HEK293 (cell line): ENCODE data around the gene UFD1.

Source experiments
- SP3 ChIP-seq: fragments of 450-650 bp; formaldehyde crosslinking; IDR thresholded peaks from 2 replicates; pipeline ENCODE4 v1.5.1; 2016; ENCODE audit warnings: missing biosample characterization, missing genetic modification characterization
- ZNF202 ChIP-seq: fragments of 450-650 bp; formaldehyde crosslinking; IDR thresholded peaks from 2 replicates; pipeline ENCODE4 v1.5.1; 2016; ENCODE audit warnings: missing biosample characterization, missing genetic modification characterization, borderline replicate concordance
- ZNF274 ChIP-seq, 2 experiments: fragments of 200-500 bp in 1 of 2; fragments of 450-650 bp in 1 of 2; sonication (Bioruptor generic) in 1 of 2; formaldehyde crosslinking in 1 of 2; IDR thresholded peaks; 2 replicates each; pipeline versions ENCODE4 v1.5.1 to v1.6.1; 2014 to 2016; ENCODE audit warnings: borderline replicate concordance in 1 of 2, inconsistent platforms in 1 of 2, low read length in 1 of 2, missing biosample characterization in 1 of 2, missing genetic modification characterization in 1 of 2
- ZNF660 ChIP-seq: fragments of 450-650 bp; IDR thresholded peaks from 2 replicates; pipeline ENCODE4 v1.5.1; 2018; ENCODE audit warnings: missing biosample characterization, mild to moderate bottlenecking, missing genetic modification characterization
- TF ChIP-seq, protein P1 (sequence below): fragments of 450-650 bp; formaldehyde crosslinking; IDR thresholded peaks from 2 replicates; pipeline ENCODE4 v1.5.1; 2016; ENCODE audit warnings: missing biosample characterization, missing genetic modification characterization
- TF ChIP-seq, protein P2 (sequence below): fragments of 450-650 bp; formaldehyde crosslinking; IDR thresholded peaks from 2 replicates; pipeline ENCODE4 v1.5.1; 2016; ENCODE audit warnings: missing biosample characterization, missing genetic modification characterization
- TF ChIP-seq, protein P3 (sequence below): fragments of 450-650 bp; formaldehyde crosslinking; IDR thresholded peaks from 2 replicates; pipeline ENCODE4; 2016; ENCODE audit warnings: missing biosample characterization, missing genetic modification characterization
- TF ChIP-seq, protein P4 (sequence below): fragments of 450-650 bp; formaldehyde crosslinking; IDR thresholded peaks from 2 replicates; pipeline ENCODE4 v1.5.1; 2017; ENCODE audit warnings: missing biosample characterization, missing genetic modification characterization

DNA sequence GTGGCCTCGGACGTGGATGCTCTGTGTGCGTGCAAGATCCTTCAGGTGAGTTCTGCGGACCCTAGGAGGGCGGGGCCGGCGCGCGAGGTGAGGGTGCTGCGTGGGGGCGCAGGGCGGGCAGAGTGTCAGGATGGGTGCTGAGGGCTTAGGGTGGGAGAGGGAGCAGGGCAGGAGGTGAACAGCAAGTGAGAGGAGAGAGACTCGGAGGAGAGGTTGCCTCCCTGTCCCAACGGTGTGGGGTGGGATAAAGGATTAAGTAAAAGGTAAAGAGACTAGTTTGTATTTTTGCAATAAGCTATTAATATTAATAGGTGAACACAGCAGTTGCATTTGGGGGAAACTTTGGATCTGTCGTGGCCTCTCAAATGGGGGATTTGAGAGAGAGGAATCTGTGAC, 1.2 kb upstream of the UFD1 start:
- TF ChIP-seq, protein P1, sequence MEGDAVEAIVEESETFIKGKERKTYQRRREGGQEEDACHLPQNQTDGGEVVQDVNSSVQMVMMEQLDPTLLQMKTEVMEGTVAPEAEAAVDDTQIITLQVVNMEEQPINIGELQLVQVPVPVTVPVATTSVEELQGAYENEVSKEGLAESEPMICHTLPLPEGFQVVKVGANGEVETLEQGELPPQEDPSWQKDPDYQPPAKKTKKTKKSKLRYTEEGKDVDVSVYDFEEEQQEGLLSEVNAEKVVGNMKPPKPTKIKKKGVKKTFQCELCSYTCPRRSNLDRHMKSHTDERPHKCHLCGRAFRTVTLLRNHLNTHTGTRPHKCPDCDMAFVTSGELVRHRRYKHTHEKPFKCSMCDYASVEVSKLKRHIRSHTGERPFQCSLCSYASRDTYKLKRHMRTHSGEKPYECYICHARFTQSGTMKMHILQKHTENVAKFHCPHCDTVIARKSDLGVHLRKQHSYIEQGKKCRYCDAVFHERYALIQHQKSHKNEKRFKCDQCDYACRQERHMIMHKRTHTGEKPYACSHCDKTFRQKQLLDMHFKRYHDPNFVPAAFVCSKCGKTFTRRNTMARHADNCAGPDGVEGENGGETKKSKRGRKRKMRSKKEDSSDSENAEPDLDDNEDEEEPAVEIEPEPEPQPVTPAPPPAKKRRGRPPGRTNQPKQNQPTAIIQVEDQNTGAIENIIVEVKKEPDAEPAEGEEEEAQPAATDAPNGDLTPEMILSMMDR (tag by site-specific recombination), result no peak
- TF ChIP-seq ZNF660 (tag by site-specific recombination), result no peak
- TF ChIP-seq, protein P2, sequence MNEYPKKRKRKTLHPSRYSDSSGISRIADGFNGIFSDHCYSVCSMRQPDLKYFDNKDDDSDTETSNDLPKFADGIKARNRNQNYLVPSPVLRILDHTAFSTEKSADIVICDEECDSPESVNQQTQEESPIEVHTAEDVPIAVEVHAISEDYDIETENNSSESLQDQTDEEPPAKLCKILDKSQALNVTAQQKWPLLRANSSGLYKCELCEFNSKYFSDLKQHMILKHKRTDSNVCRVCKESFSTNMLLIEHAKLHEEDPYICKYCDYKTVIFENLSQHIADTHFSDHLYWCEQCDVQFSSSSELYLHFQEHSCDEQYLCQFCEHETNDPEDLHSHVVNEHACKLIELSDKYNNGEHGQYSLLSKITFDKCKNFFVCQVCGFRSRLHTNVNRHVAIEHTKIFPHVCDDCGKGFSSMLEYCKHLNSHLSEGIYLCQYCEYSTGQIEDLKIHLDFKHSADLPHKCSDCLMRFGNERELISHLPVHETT (tag by site-specific recombination), result no peak
- no peak for TF ChIP-seq SP3 (tag by site-specific recombination)
- TF ChIP-seq ZNF274 (IDR thresholded peaks at IDR 0.05; ENCODE audit: low read length), result no peak
- TF ChIP-seq ZNF274 (tag by site-specific recombination; IDR thresholded peaks at IDR 0.05; ENCODE audit: borderline replicate concordance), result no peak
- TF ChIP-seq, protein P3, sequence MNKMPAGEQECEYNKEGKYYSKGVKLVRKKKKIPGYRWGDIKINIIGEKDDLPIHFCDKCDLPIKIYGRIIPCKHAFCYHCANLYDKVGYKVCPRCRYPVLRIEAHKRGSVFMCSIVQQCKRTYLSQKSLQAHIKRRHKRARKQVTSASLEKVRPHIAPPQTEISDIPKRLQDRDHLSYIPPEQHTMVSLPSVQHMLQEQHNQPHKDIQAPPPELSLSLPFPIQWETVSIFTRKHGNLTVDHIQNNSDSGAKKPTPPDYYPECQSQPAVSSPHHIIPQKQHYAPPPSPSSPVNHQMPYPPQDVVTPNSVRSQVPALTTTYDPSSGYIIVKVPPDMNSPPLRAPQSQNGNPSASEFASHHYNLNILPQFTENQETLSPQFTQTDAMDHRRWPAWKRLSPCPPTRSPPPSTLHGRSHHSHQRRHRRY, result no peak; the same call in 1 of the 2 replicates
- TF ChIP-seq ZNF202 (tag by site-specific recombination), result no peak
- TF ChIP-seq, protein P4, sequence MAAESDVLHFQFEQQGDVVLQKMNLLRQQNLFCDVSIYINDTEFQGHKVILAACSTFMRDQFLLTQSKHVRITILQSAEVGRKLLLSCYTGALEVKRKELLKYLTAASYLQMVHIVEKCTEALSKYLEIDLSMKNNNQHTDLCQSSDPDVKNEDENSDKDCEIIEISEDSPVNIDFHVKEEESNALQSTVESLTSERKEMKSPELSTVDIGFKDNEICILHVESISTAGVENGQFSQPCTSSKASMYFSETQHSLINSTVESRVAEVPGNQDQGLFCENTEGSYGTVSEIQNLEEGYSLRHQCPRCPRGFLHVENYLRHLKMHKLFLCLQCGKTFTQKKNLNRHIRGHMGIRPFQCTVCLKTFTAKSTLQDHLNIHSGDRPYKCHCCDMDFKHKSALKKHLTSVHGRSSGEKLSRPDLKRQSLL (tag by site-specific recombination), result no peak
